HepG2 (cell line): ENCODE measurements around the gene VWA7. TPM values are rescaled to one million over a fixed set of nuclear protein-coding genes. Genes with fewer than 3 reads are reported as not detected.

ENCODE experiments used
- BCL6 ChIP-seq: IDR thresholded peaks from 2 replicates; pipeline ENCODE4 v1.6.1; 2016; ENCODE audit warnings: missing genetic modification reagents, missing compliant biosample characterization
- BORCS8-MEF2B ChIP-seq: sonication (generic); formaldehyde crosslinking; IDR thresholded peaks from 2 replicates; pipeline ENCODE4 v1.8.0; 2022; ENCODE audit warnings: mild to moderate bottlenecking, missing genetic modification reagents
- FOXA1 ChIP-seq, 2 experiments: fragments of 450-650 bp in 1 of 2; sonication (generic) in 1 of 2; formaldehyde crosslinking in 1 of 2; IDR thresholded peaks; 2 replicates each; pipeline versions ENCODE4 v1.4.0 to v1.6.1; 2016 to 2020; ENCODE audit warnings: missing genetic modification reagents in 1 of 2
- FOXA3 ChIP-seq: IDR thresholded peaks from 2 replicates; pipeline ENCODE4 v1.6.1; 2016; ENCODE audit warnings: missing genetic modification reagents, missing compliant biosample characterization
- HNRNPLL ChIP-seq: fragments of 200-400 bp; formaldehyde crosslinking; IDR thresholded peaks from 2 replicates; pipeline ENCODE4 v1.6.1; 2017; ENCODE audit warnings: mild to moderate bottlenecking, low read depth, low read length; ENCODE audit not compliant: poor library complexity, severe bottlenecking
- KAT8 ChIP-seq: IDR thresholded peaks from 2 replicates; pipeline ENCODE4 v1.6.1; 2016; ENCODE audit warnings: missing genetic modification reagents, missing compliant biosample characterization
- PRDM10 ChIP-seq: sonication (generic); formaldehyde crosslinking; IDR thresholded peaks from 2 replicates; pipeline ENCODE4 v1.4.0; 2020; ENCODE audit warnings: low read depth, missing genetic modification reagents
- PREB ChIP-seq: sonication (generic); formaldehyde crosslinking; IDR thresholded peaks from 2 replicates; pipeline ENCODE4 v1.4.0; 2020; ENCODE audit warnings: missing genetic modification reagents
- SALL1 ChIP-seq: sonication (generic); formaldehyde crosslinking; IDR thresholded peaks from 2 replicates; pipeline ENCODE4 v1.8.0; 2022; ENCODE audit warnings: mild to moderate bottlenecking, missing genetic modification reagents
- SMARCE1 ChIP-seq: fragments of 450-650 bp; IDR thresholded peaks from 2 replicates; pipeline ENCODE4 v1.6.1; 2017; ENCODE audit warnings: borderline replicate concordance
- ZMYM3 ChIP-seq: sonication (generic); formaldehyde crosslinking; IDR thresholded peaks from 2 replicates; pipeline ENCODE4 v1.5.1; 2020; ENCODE audit warnings: mild to moderate bottlenecking, missing genetic modification reagents
- ZNF205 ChIP-seq: IDR thresholded peaks from 2 replicates; pipeline ENCODE4 v1.6.1; 2018; ENCODE audit warnings: missing biosample characterization, missing genetic modification reagents
- ZNF768 ChIP-seq: sonication (generic); formaldehyde crosslinking; IDR thresholded peaks from 2 replicates; pipeline ENCODE4 v1.4.0; 2020; ENCODE audit warnings: missing genetic modification reagents
- ZSCAN25 ChIP-seq: sonication (generic); formaldehyde crosslinking; IDR thresholded peaks from 2 replicates; pipeline ENCODE4 v1.8.0; 2022; ENCODE audit warnings: mild to moderate bottlenecking, missing genetic modification reagents
- ZSCAN5A ChIP-seq: sonication (generic); formaldehyde crosslinking; IDR thresholded peaks from 2 replicates; pipeline ENCODE4 v1.8.0; 2022; ENCODE audit warnings: mild to moderate bottlenecking, missing genetic modification reagents, borderline replicate concordance
- ZZZ3 ChIP-seq: sonication (generic); formaldehyde crosslinking; IDR thresholded peaks from 2 replicates; pipeline ENCODE4 v1.4.0; 2020; ENCODE audit warnings: missing genetic modification reagents, mild to moderate bottlenecking, borderline replicate concordance
- polyA plus RNA-seq, 8 experiments: library from polyadenylated mRNA; depleted of rRNA in 3 of 8; stranded (reverse) in 7 of 8; unstranded in 1 of 8; fragments of >200 nt; fragmentation: Illumina TruSeq in 4 of 8; extraction: Trizol in 4 of 8; gene quantifications; 2 replicates each; pipeline versions ENCODE4 v1.2.1 to v1.2.3, GENCODE V29; 2011 to 2016; ENCODE audit warnings: low read depth in 4 of 8, missing spikeins in 1 of 8, mixed read lengths in 1 of 8; ENCODE audit not compliant: insufficient read depth in 1 of 8
- total RNA-seq, 5 experiments: library from RNA; depleted of rRNA; stranded (reverse); fragments of >200 nt; fragmentation: Illumina TruSeq; extraction: Trizol; gene quantifications; 2 replicates each; pipeline ENCODE4 v1.2.3, GENCODE V29; 2016; ENCODE audit warnings: low read depth in 1 of 5
- TF ChIP-seq, protein P1 (sequence below): sonication (generic); IDR thresholded peaks from 2 replicates; pipeline ENCODE4 v1.6.1; 2016; ENCODE audit warnings: low read depth, borderline replicate concordance
- TF ChIP-seq, protein P2 (sequence below): sonication (generic); formaldehyde crosslinking; IDR thresholded peaks from 2 replicates; pipeline ENCODE4; 2020; ENCODE audit warnings: missing genetic modification reagents, mild to moderate bottlenecking, borderline replicate concordance

Gene VWA7
- total and polyA plus RNA-seq, 2 of the 13 experiments (the other 11 are each of a cell fraction or from before 2014, with no cell fraction given): 0.86 to 3.3 TPM

GRCh38 chr6:31717499-31718222 is 59.5 kb downstream of the VWA7 start (continued):
- TF ChIP-seq, protein P1, sequence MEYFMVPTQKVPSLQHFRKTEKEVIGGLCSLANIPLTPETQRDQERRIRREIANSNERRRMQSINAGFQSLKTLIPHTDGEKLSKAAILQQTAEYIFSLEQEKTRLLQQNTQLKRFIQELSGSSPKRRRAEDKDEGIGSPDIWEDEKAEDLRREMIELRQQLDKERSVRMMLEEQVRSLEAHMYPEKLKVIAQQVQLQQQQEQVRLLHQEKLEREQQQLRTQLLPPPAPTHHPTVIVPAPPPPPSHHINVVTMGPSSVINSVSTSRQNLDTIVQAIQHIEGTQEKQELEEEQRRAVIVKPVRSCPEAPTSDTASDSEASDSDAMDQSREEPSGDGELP: 0 out of 2 replicates have a peak, but pooled peaks have one; percentile 16
- TF ChIP-seq FOXA3 (CRISPR knock-in tag) (0 out of 2 replicates have a peak, but pooled peaks have one; percentile 16), ZSCAN25 (CRISPR knock-in tag) (no peak), HNRNPLL (peak; percentile 27), BORCS8-MEF2B (CRISPR knock-in tag) (0 out of 2 replicates have a peak, but pooled peaks have one; percentile 25), ZNF205 (CRISPR knock-in tag) (peak; percentile 68; the same call in 1 of the 2 replicates), BCL6 (CRISPR knock-in tag) (no peak), ZZZ3 (no peak), SMARCE1 (no peak), KAT8 (CRISPR knock-in tag) (0 out of 2 replicates have a peak, but pooled peaks have one; percentile 26), FOXA1 (IDR thresholded peaks at IDR 0.05) (no peak), FOXA1 (CRISPR knock-in tag; IDR thresholded peaks at IDR 0.05) (no peak), ZMYM3 (CRISPR knock-in tag) (peak; percentile 29; the same call in 1 of the 2 replicates), SALL1 (CRISPR knock-in tag) (peak; percentile 69), PRDM10 (CRISPR knock-in tag) (peak; percentile 50; the same call in 1 of the 2 replicates), PREB (no peak), ZNF768 (CRISPR knock-in tag) (peak; percentile 40; the same call in 1 of the 2 replicates), ZSCAN5A (no peak)
- TF ChIP-seq, protein P2, sequence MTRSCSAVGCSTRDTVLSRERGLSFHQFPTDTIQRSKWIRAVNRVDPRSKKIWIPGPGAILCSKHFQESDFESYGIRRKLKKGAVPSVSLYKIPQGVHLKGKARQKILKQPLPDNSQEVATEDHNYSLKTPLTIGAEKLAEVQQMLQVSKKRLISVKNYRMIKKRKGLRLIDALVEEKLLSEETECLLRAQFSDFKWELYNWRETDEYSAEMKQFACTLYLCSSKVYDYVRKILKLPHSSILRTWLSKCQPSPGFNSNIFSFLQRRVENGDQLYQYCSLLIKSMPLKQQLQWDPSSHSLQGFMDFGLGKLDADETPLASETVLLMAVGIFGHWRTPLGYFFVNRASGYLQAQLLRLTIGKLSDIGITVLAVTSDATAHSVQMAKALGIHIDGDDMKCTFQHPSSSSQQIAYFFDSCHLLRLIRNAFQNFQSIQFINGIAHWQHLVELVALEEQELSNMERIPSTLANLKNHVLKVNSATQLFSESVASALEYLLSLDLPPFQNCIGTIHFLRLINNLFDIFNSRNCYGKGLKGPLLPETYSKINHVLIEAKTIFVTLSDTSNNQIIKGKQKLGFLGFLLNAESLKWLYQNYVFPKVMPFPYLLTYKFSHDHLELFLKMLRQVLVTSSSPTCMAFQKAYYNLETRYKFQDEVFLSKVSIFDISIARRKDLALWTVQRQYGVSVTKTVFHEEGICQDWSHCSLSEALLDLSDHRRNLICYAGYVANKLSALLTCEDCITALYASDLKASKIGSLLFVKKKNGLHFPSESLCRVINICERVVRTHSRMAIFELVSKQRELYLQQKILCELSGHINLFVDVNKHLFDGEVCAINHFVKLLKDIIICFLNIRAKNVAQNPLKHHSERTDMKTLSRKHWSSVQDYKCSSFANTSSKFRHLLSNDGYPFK: peak; percentile 95; the same call in 1 of the 2 replicates
